Kasumi-1 (cell line): Measurements from ENCODE around the gene STYXL1.
"Not testable (repeated sequence)": the region's sequence is repeated elsewhere in the genome, so short reads cannot be mapped to it uniquely, and the experiment has no call there.

Experiments used
- DNase-seq, 2 experiments: peaks; one replicate each; lab custom pipeline; 2025; lab: John Stamatoyannopoulos, UW

Gene STYXL1, protein sequence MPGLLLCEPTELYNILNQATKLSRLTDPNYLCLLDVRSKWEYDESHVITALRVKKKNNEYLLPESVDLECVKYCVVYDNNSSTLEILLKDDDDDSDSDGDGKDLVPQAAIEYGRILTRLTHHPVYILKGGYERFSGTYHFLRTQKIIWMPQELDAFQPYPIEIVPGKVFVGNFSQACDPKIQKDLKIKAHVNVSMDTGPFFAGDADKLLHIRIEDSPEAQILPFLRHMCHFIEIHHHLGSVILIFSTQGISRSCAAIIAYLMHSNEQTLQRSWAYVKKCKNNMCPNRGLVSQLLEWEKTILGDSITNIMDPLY

DNA sequence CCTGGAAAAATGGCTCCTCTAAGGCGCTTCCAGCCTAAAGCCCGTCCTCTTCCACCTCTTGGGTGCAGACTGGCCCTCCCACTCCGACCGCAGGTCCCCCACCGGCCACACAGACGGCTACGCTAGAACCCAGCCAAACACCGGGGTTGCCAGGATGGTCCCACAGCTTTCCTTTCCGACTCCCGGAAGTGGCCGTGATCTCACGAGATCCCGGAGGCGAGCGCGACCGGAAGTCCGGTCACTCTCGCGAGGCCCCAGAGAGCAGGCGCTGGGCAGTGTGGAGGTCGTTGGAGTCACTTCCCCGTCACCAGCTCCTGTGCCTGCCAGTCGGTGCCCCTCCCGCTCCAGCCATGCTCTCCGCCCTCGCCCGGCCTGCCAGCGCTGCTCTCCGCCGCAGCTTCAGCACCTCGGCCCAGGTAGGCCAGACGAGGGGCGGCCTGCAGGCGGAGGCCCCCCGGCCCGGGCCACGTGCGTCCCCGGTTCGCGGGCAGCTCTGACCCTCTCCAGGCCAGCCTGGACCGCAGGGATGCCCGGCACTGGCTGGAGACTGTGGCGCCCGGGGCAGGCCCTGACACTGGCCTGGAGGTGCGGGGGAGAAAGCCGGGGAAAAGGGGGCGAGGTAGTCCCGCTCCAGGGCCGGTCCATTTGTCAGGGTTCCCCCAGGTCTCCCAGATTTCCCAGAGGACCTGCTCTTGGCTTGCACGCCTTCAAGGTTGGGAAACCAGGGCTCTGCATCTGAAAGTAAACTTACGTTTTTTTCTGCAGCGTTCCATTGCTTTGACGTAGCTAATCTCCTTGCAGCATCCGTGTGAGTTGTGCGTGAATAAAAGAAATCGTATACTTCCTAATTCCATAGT lies at the start of gene STYXL1, which contains the start of gene MDH2:
Gene STYXL1, minus strand, starts transcription at position 190 of the 857 bp plus-strand sequence. CDS start 17,477 bp downstream, outside the sequence.
Gene MDH2, plus strand, starts transcription at position 296 of the 857 bp plus-strand sequence. Its CDS starts 55 bp downstream, at position 351.
- DNase-seq = peak; percentile 87 to 89

- no peak for DNase-seq
Observed at GRCh38 chr7:76095908-76096307, 48.1 kb upstream of the STYXL1 start.

DNA sequence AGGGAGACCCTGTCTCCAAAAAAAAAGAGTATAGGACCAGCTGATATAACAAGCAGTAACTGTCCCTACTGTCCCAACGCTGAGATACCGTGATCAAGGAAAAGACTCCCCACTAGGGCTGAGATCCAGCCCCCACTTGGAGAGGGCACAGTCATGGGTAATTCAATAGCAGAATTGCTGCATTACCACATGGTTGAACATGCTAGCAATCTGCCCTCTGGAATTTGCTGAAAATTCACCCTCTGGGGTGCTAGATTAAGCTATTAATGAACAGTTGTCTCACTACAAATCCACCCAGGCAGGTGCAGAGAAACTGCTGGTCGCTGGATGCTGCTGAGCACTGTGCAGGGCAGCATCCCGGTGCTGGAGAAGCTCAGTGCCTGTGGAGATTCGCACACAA lies 46.5 kb upstream of the STYXL1 start:
- not testable (repeated sequence) for DNase-seq

- DNase-seq = not testable (repeated sequence)
Observed at GRCh38 chr7:76093531-76093930, 45.7 kb upstream of the STYXL1 start.

GRCh38 chr7:76091506-76091905 lies 43.7 kb upstream of the STYXL1 start:
- no peak for DNase-seq

GRCh38 chr7:76089865-76090475 lies 42.2 kb upstream of the STYXL1 start:
- DNase-seq = no peak

- not testable (repeated sequence) for DNase-seq
Observed at GRCh38 chr7:76087362-76087791, 39.6 kb upstream of the STYXL1 start.

GRCh38 chr7:76086070-76086469 lies 38.3 kb upstream of the STYXL1 start:
- DNase-seq = no peak

DNA sequence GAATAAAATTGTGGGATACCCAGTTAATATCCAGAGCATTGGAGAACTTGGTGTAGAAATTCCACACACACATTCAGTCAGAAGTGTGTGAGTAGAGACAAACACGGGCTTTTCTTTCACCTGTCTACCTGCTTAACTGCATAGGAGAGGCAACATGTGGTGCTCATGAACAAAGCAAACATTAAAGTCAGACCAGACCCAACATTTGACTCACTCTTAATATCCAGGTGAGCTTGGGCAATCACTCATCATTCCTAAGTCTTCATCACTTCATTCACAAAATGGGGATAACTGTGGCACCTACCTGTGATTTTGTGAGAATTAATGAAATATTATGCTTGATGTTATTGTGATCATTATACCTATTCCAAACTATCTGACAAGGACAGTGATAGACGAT lies 36.3 kb upstream of the STYXL1 start:
- DNase-seq = not testable (repeated sequence)

DNA sequence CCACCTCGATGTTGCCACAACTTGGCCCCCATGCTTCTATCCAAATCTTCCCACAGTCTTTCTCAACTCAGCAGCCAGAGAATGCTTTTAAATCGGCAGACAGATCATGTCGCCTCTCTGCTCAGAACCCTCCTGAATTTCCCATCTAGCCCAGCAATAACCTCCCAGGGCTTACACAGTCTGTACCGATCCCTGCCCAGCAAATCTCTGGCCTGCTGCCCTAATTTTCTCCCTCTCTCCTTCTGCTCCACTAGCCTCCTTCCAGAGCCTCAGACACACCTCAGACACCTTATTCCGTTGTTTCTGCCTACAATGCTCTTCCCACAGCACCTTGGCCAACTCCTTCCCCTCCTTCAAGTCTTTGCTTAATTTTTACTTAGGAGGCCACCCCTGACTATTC lies 32.4 kb upstream of the STYXL1 start:
- no peak for DNase-seq

GRCh38 chr7:76077435-76077834 lies 29.6 kb upstream of the STYXL1 start:
- DNase-seq = peak; percentile 21 to 23

GRCh38 chr7:76076995-76077394 lies 29.2 kb upstream of the STYXL1 start:
- no peak for DNase-seq

- no peak for DNase-seq
Observed at GRCh38 chr7:76074972-76075370, 27.2 kb upstream of the STYXL1 start.

- DNase-seq = no peak
Observed at GRCh38 chr7:76074306-76074971, 26.6 kb upstream of the STYXL1 start.

GRCh38 chr7:76073335-76073990 lies 25.7 kb upstream of the STYXL1 start:
- DNase-seq = no peak

GRCh38 chr7:76072243-76073148 lies 24.7 kb upstream of the STYXL1 start:
- no peak for DNase-seq

GRCh38 chr7:76071316-76072242 lies 23.8 kb upstream of the STYXL1 start:
- DNase-seq = no peak

- DNase-seq = peak; percentile 80 to 87
Observed at GRCh38 chr7:76069238-76069638, 21.4 kb upstream of the STYXL1 start.
